ENCODE results near the gene KCNJ3.

KCNJ3 gene, protein sequence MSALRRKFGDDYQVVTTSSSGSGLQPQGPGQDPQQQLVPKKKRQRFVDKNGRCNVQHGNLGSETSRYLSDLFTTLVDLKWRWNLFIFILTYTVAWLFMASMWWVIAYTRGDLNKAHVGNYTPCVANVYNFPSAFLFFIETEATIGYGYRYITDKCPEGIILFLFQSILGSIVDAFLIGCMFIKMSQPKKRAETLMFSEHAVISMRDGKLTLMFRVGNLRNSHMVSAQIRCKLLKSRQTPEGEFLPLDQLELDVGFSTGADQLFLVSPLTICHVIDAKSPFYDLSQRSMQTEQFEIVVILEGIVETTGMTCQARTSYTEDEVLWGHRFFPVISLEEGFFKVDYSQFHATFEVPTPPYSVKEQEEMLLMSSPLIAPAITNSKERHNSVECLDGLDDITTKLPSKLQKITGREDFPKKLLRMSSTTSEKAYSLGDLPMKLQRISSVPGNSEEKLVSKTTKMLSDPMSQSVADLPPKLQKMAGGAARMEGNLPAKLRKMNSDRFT

DNA sequence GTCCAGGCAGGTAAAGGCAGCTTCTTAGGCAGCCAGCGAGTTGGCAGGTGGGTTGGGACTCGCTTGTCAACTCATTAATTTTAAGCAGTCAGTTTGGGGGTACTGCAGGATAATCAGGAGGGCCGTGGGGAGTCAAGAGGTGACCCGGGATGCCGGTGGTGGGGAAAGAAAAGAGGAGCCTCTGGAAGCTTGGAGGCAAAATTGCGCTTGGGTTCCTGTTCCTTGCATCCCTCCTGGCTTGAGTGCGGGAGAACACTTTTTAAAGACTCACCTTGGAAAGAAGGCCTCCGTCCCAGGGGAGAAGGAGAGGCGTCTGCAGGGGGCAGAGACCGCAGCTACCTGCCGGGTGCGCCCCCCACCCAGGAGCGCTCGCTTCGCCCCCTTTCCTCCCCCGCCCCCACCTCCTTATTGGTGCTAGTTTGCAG lies at the start of gene KCNJ3:
TSS of gene KCNJ3 (plus strand) at position 400 of the 425 bp plus-strand sequence. CDS start 81 bp downstream, outside the sequence.
- DNase-seq (ENCODE audit: low spot score), result no peak

DNA sequence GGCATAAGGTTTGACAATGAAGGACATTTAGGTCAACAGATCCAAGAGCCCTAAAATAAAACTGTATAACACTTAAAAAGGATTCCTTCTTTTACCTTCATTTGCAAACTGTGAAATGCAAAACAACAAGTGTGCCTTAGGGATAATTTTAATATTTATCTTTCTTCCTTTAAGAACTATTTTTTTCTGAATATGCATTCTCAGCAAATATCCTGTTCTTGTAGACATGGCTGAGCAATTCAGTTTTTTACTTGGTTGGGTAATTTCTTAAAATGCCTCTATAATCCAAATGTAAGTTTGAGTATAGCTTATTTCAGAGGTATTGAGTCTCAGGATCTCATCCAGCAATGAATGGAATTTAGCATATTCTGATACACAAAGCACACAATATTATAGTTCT lies 43.0 kb upstream of the KCNJ3 start:
- DNase-seq (ENCODE audit: low spot score), result no peak

DNA sequence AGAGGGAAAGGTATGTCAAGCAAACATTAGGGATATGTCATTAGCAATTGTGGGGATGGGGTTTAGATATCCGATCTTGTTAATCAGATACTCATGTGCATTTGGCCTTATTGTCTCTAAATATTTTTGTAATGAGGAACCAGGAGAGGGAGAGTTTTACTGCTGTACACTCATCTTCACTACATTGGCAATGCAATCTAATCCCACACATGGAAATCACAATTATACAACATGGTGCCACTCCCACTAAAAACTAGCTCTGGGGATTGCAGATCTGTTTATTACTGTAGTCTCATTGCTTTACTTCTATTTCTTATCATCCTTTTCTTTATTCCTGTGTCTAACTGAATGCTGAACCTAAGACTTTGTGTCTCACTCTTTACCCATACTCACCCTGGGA lies 39.6 kb upstream of the KCNJ3 start:
- no peak for DNase-seq (ENCODE audit: low spot score)

DNA sequence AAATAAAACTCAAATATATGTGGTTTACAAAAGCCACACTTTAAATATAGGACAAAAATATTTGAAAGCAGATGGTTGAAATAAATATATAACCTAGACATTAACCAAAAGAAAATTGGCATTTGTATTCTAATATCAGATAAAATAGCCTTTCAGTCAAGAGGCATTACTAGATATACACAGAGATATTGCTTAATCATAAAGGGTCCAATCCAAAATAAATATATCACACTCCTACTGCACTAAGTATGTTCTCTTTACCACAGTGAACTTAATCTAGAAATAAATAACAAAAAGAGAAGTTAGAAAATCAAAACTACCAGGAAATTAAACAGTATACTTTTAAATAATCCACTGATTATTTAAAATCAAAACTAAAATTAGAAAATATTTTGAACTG lies 34.2 kb upstream of the KCNJ3 start:
- no peak for DNase-seq (ENCODE audit: low spot score)

DNA sequence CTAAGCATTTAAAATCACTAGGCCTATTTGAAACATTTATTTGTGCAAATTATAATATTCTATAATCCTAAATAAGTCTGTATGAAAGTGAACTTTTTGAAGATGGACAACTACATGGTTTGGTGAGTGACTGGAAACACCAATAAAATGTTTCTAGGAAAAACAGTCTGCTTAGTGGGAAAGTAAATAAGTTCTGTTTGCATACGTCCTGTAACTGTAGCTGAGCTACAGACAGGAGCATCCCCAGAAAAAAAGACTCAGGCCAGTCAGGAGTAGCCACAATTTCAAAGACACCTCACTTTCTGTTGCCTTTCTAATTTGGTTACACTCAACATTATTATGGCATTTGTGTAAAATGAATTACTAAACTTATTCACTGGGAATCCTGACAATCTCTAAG lies 28.4 kb upstream of the KCNJ3 start:
- DNase-seq (ENCODE audit: low spot score), result no peak

DNA sequence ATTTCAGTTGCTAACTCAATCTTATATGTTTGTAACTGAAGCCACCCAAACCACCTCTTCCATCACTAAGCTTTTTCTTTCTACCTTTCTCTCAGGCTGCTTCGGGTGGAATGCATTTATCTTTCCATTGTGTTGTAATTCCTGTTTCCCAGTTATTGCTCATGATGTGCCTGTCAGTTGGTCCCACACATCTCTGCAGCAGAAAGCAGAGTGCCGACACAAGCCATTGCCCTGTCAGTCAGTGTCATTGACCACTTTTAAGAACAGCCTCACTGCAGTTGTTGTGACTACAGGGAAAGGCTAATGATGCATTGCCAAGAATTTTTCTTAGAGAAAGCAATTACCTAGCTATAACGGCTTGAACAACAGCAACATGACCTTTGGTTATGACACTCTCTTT lies 24.8 kb upstream of the KCNJ3 start:
- DNase-seq (ENCODE audit: low spot score), result no peak

DNA sequence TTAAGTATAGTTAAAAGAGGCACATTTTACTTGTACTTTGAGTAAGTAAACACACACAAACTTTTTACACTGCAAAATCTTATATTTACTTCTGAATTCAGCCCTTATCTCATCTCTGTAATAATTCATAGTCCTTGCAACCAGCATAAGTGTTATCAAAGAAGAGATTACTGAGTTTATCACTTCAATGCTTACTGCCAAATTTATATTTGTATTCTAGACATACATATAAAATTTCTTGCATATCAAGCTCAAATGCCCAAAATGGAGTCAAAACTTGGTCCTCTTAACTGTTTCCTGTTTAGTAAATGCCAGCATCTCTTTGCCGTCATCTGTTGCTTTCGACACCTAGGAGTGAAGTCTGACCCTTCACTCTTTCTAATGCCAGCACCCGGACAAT lies 21.1 kb upstream of the KCNJ3 start:
- no peak for DNase-seq (ENCODE audit: low spot score)

DNA sequence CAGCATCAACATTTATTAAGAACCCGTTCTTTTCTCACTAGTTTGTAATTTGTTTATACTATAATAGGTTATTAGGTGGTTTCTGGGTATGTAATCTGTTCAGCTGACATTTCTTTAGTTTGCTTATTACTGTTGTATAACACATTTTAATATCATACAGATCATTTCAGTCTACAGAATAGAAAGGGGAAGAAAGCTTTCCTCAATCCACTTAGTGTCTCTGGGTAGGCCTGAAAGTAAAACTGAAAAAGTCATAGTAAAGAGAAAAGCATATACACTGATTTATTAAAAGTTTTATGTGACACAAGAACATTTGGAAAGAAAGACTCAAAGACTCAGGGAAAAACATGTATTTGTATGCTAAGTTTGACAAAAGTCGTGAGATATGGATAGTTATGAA lies 16.8 kb upstream of the KCNJ3 start:
- DNase-seq (ENCODE audit: low spot score), result no peak

DNA sequence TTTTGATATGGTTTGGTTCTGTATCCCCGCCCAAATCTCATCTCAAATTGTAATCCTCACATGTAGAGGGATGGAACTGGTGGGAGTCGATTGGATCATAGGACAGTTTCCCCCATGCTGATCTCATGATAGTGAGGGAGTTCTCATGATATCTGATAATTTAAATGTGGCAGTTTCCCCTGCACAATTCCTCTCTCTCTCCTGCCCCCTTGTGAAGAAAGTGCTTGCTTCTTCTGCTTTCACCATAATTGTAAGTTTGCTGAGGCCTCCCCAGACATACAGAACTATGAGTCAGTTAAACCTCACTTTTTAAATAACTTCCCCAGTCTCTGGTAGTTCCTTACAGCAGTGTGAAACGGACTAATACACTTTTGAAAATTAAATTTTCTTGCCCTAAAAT lies 12.3 kb upstream of the KCNJ3 start:
- no peak for DNase-seq (ENCODE audit: low spot score)

DNA sequence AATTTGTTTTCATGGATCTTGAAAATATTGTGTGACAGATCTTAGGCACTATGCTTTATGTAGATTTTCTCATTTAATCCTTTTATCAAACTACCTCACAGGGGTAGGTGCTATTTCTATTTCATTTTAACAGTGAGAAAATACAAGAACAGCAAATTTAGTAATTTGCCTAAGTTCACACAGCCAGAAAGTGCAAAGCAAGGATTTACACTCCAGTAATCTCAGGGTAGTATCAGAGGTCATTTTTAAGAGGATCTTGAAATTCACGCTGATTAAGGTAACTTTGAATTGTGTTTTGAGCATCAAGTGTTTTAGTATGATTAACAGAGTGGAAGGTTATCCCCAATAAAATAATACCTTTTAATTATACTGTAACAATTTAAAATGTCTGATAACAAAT lies 10.1 kb upstream of the KCNJ3 start:
- DNase-seq (ENCODE audit: low spot score), result no peak

DNA sequence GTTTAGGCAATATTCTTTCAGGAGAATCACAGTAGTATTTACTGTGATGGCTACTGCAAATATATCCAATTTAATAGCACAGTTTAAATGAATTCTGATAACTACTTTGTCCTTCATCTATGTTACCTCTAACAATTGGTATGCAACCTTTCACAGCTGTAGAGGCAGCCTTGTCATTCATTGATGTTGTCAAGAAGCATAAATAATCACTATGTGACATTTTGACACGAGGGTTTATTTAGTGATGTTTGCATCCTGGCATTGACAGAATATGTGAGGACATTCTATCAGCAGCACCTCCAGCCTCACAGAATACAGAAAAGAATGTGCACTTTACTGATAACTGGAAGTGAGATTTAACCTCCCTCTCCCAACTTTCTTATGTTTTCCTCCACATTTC lies 9.3 kb upstream of the KCNJ3 start:
- DNase-seq (ENCODE audit: low spot score), result no peak

DNA sequence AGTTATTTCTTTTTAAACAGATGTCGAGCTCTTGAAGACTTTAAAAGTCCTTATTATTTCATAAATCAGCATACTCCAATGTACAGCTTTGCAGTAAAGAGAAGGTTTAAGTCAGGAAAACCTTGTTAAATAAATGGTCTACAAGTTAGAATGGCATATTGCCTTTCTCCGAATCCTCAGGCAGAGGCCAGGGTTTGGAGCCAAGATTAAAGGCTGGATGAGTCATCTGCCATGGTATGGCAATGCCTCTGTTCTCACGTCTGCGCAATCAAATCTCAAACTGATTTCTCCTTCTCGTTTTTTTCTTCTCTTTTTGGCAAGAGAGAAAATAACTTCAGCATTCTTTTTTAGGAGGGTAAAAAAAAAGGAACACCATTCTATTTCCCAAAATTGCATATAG lies 5.6 kb upstream of the KCNJ3 start:
- DNase-seq (ENCODE audit: low spot score), result no peak

DNA sequence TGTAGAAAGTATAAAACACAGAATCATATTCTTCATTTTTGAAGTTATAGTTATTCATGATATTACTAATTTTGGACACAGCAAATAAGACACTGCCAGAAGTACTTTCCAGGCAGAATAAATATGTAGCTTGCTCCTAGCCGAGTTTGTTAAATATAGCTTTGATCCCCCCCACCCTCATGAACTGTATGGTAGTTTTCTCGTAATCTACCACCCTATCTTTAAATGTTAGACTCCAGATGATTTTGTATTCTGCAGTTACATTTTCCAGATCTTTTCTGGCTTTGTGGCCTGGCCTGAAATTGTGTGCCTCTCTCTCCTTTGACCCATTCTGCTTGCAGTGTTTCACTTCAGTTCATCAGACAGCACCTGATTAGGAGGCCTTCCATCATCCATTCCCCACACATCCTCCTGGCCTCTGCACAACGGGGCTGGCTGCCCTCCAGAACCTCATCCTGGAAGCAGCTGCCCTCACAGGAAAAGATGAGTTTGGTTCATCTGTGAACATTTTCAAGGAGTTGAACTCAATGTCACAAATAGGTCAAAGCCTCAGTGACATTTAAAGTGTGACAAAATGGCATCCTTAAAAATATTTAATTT lies 4.7 kb upstream of the KCNJ3 start:
- DNase-seq (ENCODE audit: low spot score), result no peak

DNA sequence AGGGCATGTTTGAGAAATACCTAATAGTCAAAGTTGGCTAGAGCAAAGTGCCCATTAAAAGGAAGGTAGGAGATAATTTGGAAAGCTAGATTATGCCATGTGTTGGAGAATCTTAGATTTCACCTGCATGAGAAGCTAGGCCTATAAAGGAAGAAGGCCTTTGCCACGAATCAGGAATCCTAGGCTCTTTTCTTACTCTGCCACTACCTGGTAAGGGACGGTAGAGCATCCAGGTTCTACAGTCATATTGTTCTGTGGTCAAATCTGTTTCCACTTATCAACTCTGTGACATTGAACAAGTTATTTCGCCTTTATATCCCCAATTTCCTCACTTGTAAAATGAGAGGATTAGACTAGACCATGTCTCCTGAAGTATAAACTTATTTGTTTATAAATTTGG lies 3.6 kb upstream of the KCNJ3 start:
- no peak for DNase-seq (ENCODE audit: low spot score)

DNA sequence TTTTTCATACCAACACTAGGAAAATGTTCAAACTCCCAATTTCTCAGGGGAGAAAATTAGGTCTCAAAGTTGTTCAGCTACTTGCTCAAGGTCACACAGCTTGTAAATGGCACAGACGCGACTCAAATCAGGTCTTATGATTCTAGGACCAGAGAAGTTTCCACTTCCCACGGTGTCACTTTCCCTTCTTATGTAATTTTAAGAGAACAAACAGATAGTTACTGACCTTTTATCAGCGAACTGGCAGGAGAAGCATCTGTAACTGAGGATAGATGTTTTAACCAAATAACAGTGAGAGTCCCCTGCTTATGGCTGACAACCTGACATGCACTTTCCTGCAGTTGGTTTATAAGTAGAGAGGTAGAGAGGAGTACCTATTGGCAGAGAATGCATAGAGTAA lies 2.1 kb upstream of the KCNJ3 start:
- DNase-seq (ENCODE audit: low spot score), result no peak

DNA sequence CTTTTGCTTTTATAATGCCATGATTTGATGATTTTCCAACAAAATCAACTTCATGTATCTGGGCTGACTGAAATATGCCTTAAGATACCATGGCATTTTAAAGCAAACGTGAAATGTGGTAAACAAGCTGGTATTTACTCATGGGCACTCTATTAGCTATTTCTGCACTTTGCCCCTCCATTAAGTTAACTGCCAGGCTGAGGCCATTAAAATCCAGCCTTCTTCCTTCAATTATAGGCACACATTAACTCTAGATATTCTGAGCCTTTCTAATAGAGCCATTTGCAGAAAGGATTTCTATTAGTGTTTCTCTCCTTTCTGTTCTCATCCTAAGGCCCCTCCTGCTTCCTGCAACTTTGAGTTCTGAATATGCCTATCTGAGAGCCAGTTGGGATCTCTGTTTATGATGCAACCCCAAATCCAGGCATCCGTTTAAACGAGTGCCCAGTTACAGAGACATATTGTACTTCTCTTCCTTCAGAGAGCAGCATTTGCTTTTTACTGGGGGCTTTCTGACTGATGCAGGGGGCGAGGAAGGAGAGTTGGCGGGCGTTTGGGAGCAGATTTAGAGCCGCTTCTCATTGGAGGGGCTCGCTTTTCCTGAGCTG lies 1.6 kb upstream of the KCNJ3 start:
- DNase-seq (ENCODE audit: low spot score), result no peak

DNA sequence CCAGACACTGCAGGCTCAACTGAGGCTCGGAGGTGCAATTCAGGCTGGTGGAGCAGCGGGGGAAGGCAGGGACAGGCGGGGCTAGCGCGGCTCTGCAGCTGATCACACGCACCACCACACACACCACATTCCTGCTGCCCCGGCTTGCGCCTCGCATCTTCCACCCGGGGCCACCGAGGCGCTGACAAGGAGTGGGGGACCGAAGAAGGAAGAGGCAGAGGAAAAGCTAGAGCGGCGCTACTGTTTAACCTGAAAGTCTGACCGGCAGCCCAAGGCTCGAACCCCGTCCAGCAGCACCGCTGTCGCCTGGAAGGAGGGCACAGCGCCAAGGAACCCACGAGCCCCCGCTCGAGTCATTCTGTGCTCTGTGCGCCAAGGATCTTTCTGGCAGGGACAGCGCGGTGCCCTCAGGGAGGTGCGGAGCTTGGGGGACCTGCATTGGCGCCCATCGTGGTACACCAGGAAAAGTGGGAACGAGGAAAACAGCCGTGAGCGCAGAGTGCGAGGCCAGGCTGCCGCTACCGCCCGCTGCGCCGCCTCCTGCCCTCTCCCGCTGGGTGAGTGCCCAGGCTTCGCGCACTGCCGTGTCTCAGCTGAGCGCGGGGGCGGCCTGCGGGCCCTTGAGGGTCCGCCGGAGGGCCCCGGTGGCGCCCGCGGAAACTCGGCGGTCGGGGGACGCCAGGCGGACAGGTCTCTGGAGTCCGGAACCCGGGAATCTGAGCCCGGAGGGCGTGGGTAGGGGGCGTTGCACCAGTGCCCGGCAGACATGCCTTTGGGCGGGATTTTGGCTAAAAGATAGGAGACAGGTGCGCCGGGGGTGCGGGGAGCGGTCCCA lies 860 bp upstream of the KCNJ3 start:
- peak; percentile 75 for DNase-seq (ENCODE audit: low spot score)

DNA sequence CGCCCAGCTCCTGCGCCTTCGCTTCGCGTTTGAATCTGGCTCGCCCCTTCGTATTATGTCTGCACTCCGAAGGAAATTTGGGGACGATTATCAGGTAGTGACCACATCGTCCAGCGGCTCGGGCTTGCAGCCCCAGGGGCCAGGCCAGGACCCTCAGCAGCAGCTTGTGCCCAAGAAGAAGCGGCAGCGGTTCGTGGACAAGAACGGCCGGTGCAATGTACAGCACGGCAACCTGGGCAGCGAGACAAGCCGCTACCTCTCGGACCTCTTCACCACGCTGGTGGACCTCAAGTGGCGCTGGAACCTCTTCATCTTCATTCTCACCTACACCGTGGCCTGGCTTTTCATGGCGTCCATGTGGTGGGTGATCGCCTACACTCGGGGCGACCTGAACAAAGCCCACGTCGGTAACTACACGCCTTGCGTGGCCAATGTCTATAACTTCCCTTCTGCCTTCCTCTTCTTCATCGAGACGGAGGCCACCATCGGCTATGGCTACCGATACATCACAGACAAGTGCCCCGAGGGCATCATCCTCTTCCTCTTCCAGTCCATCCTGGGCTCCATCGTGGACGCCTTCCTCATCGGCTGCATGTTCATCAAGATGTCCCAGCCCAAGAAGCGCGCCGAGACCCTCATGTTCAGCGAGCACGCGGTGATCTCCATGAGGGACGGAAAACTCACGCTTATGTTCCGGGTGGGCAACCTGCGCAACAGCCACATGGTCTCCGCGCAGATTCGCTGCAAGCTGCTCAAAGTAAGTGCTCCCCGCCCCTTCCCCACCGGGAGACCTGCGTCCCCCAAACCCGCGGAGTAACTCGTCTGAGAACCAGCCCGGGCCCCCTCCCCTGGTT lies 453 bp downstream of the KCNJ3 start:
- no peak for DNase-seq (ENCODE audit: low spot score)

DNA sequence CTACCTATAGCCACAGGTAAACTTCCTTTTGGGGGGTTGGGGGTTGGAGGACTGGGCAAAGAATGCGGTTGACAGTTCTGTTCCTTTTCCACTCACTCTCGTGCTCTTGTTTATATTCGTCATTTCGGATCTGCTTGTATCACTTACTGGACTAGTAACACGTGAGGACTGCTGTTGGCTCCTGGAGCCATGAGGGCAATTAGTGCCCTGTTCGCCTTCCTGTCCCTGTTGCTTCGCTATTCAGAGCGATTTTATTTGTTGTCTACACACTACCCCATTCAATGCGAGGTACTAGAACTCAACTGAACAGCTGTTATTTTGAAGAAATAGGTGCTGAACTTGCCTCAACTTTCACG lies 1.1 kb downstream of the KCNJ3 start:
- no peak for DNase-seq (ENCODE audit: low spot score)

DNA sequence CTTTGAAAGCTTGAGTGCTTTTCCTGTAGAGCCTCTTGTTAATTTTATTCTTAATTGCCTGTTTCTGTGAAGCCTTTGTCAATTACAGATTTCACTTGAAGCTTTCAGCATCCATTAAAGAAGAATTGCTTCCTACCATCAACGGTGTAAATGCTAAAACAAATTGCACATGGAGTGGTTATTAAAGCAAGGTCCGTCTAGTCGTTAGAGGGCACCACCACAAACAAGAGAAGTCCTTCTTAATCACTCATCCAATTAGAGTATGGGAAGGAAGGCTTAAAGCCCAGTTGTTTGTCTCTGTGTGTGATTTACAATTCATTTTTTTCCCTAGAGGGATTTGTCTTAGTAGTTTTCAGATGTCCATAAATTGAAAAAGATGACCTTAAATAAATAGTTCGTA lies 1.6 kb downstream of the KCNJ3 start:
- no peak for DNase-seq (ENCODE audit: low spot score)

DNA sequence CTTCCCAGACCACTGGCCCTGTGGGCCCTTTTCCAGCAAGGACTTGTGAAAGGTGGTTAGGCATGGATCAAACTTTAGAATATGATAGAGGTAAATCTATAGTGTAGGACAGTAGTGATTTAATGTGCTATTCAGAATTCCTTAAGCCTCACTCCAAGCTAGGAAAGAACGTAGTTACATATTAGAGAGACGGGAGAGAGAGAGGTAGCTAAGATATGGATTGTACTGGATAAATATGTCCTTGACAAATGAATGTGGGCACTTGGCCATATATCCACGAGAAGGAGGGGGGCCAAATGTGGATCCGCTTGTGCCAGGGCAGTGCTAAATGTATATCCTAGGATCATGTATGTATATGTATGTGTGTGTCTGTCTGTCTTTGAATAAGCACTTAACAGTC lies 6.5 kb downstream of the KCNJ3 start:
- DNase-seq (ENCODE audit: low spot score), result no peak

DNA sequence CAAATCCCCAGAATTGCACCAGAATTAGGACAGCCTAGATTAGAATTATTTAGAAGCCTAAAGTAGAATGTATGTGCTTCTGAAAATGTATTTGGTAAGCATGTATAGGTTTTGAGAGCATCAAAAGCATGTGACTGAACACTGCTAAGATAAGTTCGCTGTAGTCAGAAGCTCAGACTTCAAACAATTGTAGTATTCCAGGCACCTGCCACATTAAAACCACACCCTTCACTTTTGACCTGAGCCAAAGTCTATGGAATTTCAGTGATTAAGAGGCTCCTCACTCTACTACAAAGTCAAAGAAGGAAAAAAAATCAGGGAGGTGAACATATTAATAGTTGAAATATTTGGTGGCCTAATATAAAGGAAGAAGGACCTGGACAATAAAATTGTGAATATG lies 8.2 kb downstream of the KCNJ3 start:
- DNase-seq (ENCODE audit: low spot score), result no peak

Measured in left forelimb (tissue), 1 donor.